Liver (tissue), 3 donors: ENCODE measurements around the gene SMOC2.

Source experiments
- CTCF ChIP-seq: fragments of 150-350 bp; IDR thresholded peaks from 2 replicates; pipeline ENCODE4 v1.5.1; 2017; ENCODE audit warnings: improper control_type of control experiment, low read depth, low read length; ENCODE audit not compliant: missing input control
- RXRA ChIP-seq, 2 donors: IDR thresholded peaks; 2 replicates each; pipeline ENCODE4 v1.6.1; 2017 to 2018; ENCODE audit warnings: antibody characterized with exemption in 2 of 2, mild to moderate bottlenecking in 1 of 2
- donor health status: healthy.
- donor health status: healthy.

DNA sequence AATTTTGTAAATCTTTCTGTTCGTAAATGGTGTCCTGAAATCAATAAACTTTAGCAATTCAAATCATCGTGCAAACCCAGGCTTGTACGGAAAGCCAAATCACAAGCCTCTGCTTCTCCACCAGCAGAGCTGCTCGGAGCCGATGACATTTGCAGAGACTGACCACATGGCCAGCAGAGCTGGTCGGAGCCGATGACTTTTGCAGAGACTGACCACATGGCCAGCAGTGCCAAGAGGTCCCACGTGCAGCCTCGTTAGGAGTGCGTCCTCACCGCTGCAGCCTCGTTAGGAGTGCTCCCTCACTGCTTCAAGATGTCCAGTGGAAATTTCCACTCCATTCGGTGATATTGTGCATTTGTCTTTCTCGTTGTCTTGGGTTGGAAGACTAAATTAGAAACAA lies 28.5 kb downstream of the SMOC2 start:
- no peak for TF ChIP-seq CTCF
- TF ChIP-seq RXRA (IDR thresholded peaks at IDR 0.05): peak in 1 of 2 donors; percentile 6
